Liver (tissue), 9 donors: ENCODE data around the gene ESRRB. TPM values are rescaled to one million over a fixed set of nuclear protein-coding genes. Genes with fewer than 3 reads are reported as not detected.

Experiments used
- DNase-seq: peaks from one replicate; pipeline ENCODE4 v3.0.0-alpha.2; 2017; ENCODE audit warnings: low spot score
- H3K27ac ChIP-seq, 2 donors: one replicate each; pipeline ENCODE4 v1.7.0; 2013; ENCODE audit warnings: inconsistent platforms in 2 of 2, low read length in 2 of 2, control low read depth in 1 of 2, low read depth in 1 of 2, mild to moderate bottlenecking in 1 of 2
- H3K27me3 ChIP-seq, 4 donors: one replicate each; pipeline versions ENCODE4 v1.6.1 to v1.7.0; 2013; ENCODE audit warnings: low read length in 3 of 4, inconsistent platforms in 1 of 4, mild to moderate bottlenecking in 1 of 4, moderate library complexity in 1 of 4; ENCODE audit not compliant: control insufficient read depth in 4 of 4, insufficient read depth in 4 of 4
- H3K36me3 ChIP-seq, 4 donors: one replicate each; pipeline versions ENCODE4 v1.6.1 to v1.7.0; 2013; ENCODE audit warnings: low read length in 3 of 4, mild to moderate bottlenecking in 3 of 4, low read depth in 1 of 4, moderate library complexity in 1 of 4; ENCODE audit not compliant: control insufficient read depth in 4 of 4, insufficient read depth in 3 of 4
- H3K4me1 ChIP-seq, 4 donors: one replicate each; pipeline versions ENCODE4 v1.6.1 to v1.7.0; 2013; ENCODE audit warnings: low read length in 3 of 4, mild to moderate bottlenecking in 3 of 4, moderate library complexity in 1 of 4; ENCODE audit not compliant: control insufficient read depth in 4 of 4, insufficient read depth in 4 of 4
- H3K4me3 ChIP-seq, 3 donors: one replicate each; pipeline versions ENCODE4 v1.6.1 to v1.7.0; 2013; ENCODE audit warnings: low read length in 3 of 3, control low read depth in 1 of 3, low read depth in 1 of 3, mild to moderate bottlenecking in 1 of 3
- H3K9ac ChIP-seq, 2 donors: one replicate each; pipeline ENCODE4 v1.7.0; 2013; ENCODE audit warnings: low read length in 2 of 2, mild to moderate bottlenecking in 2 of 2, moderate library complexity in 2 of 2, control low read depth in 1 of 2, low read depth in 1 of 2
- H3K9me3 ChIP-seq, 4 donors: one replicate each; pipeline versions ENCODE4 v1.6.1 to v1.7.0; 2013; ENCODE audit warnings: low read length in 3 of 4; ENCODE audit not compliant: control insufficient read depth in 4 of 4
- ATF3 ChIP-seq: IDR thresholded peaks from 2 replicates; pipeline ENCODE4 v1.6.1; 2016; ENCODE audit warnings: antibody characterized with exemption
- CTCF ChIP-seq: fragments of 150-350 bp; IDR thresholded peaks from 2 replicates; pipeline ENCODE4 v1.5.1; 2017; ENCODE audit warnings: improper control_type of control experiment, low read depth, low read length; ENCODE audit not compliant: missing input control
- EGR1 ChIP-seq, 2 donors: IDR thresholded peaks; 2 replicates each; pipeline ENCODE4 v1.6.1; 2016 to 2018; ENCODE audit warnings: antibody characterized with exemption in 2 of 2, low read depth in 2 of 2
- FOXA1 ChIP-seq: IDR thresholded peaks from 2 replicates; pipeline ENCODE4 v1.6.1; 2016; ENCODE audit warnings: antibody characterized with exemption
- FOXA2 ChIP-seq: IDR thresholded peaks from 2 replicates; pipeline ENCODE4 v1.6.1; 2016; ENCODE audit warnings: antibody characterized with exemption
- GABPA ChIP-seq, 2 donors: IDR thresholded peaks in 1 of 2; conservative IDR thresholded peaks in 1 of 2; 2 replicates each; pipeline ENCODE4 v1.6.1; 2016; ENCODE audit warnings: antibody characterized with exemption in 2 of 2, mild to moderate bottlenecking in 1 of 2, moderate library complexity in 1 of 2
- HNF4A ChIP-seq, 2 donors: conservative IDR thresholded peaks; 2 replicates each; pipeline ENCODE4 v1.6.1; 2016; ENCODE audit warnings: antibody characterized with exemption in 2 of 2, mild to moderate bottlenecking in 2 of 2
- HNF4G ChIP-seq: IDR thresholded peaks from 2 replicates; pipeline ENCODE4 v1.6.1; 2016; ENCODE audit warnings: antibody characterized with exemption
- JUND ChIP-seq, 2 donors: IDR thresholded peaks; 2 replicates each; pipeline ENCODE4 v1.6.1; 2016; ENCODE audit warnings: antibody characterized with exemption in 2 of 2
- MAX ChIP-seq: IDR thresholded peaks from 2 replicates; pipeline ENCODE4 v1.6.1; 2016; ENCODE audit warnings: antibody characterized with exemption
- NR2F2 ChIP-seq: IDR thresholded peaks from 2 replicates; pipeline ENCODE4 v1.6.1; 2016; ENCODE audit warnings: antibody characterized with exemption
- RAD21 ChIP-seq, 2 donors: IDR thresholded peaks; 2 replicates each; pipeline ENCODE4 v1.6.1; 2016; ENCODE audit warnings: antibody characterized with exemption in 2 of 2, mild to moderate bottlenecking in 2 of 2
- REST ChIP-seq: IDR thresholded peaks from 2 replicates; pipeline ENCODE4 v1.6.1; 2016; ENCODE audit warnings: antibody characterized with exemption, mild to moderate bottlenecking
- RXRA ChIP-seq, 2 donors: IDR thresholded peaks; 2 replicates each; pipeline ENCODE4 v1.6.1; 2017 to 2018; ENCODE audit warnings: antibody characterized with exemption in 2 of 2, mild to moderate bottlenecking in 1 of 2
- SP1 ChIP-seq: IDR thresholded peaks from 2 replicates; pipeline ENCODE4 v1.6.1; 2018; ENCODE audit warnings: antibody characterized with exemption, mild to moderate bottlenecking
- YY1 ChIP-seq: IDR thresholded peaks from 2 replicates; pipeline ENCODE4 v1.6.1; 2016; ENCODE audit warnings: antibody characterized with exemption, mild to moderate bottlenecking
- ZBTB33 ChIP-seq: IDR thresholded peaks from 2 replicates; pipeline ENCODE4 v1.6.1; 2016; ENCODE audit warnings: antibody characterized with exemption
- WGBS: extraction: QIAGEN DNeasy Blood & Tissue Kit; methylation state at CpG from one replicate; pipeline ENCODE4 v1.1.7; 2013; 5-methylcytosine and 5-hydroxymethylcytosine counted together
- polyA plus RNA-seq, 2 donors: library from polyadenylated mRNA; stranded (reverse) in 1 of 2; unstranded in 1 of 2; fragments of 200-250 nt in 1 of 2; fragments of >200 nt in 1 of 2; fragmentation: Nextera tagmentation in 1 of 2; extraction: Ambion mirVana in 1 of 2; gene quantifications; one replicate each; pipeline versions ENCODE4 v1.2.1 to v1.2.3, GENCODE V29; 2013 to 2015
- total RNA-seq, 2 donors: library from RNA; depleted of rRNA; stranded (reverse); fragments of >200 nt; gene quantifications; one replicate each; pipeline ENCODE4 v1.2.3, GENCODE V29; 2014
- donor health status: healthy.
- donor health status: healthy.
- donor health status: healthy.
- donor health status: healthy.
- donor health status: healthy.

ESRRB gene
- total and polyA plus RNA-seq, 4 donors = 0.08 to 0.21 (median 0.11) TPM

GRCh38 chr14:76350671-76351070, 25.3 kb upstream of the ESRRB start:
- no peak overlapping the region for H3K27ac ChIP-seq
- no peak for DNase-seq
- H3K4me3 ChIP-seq = no peak overlapping the region
- no peak overlapping the region for H3K9ac ChIP-seq
- H3K9me3 ChIP-seq = no peaks in the 10 kb centered on the region
- WGBS = 87% methylated on average over 5 of the region's 5 CpGs
- H3K36me3 ChIP-seq = no peaks in the 10 kb centered on the region
- TF ChIP-seq GABPA (IDR thresholded peaks at IDR 0.05 in 1 of 2, conservative IDR thresholded peaks at IDR 0.05 in 1 of 2) (no peak), CTCF (no peak), YY1 (no peak), FOXA1 (no peak), SP1 (no peak), NR2F2 (no peak), RXRA (IDR thresholded peaks at IDR 0.05) (no peak), HNF4A (conservative IDR thresholded peaks at IDR 0.05) (no peak), MAX (no peak), ATF3 (no peak), FOXA2 (no peak), REST (no peak), JUND (IDR thresholded peaks at IDR 0.05) (no peak)
- no peaks in the 10 kb centered on the region for H3K27me3 ChIP-seq
- H3K4me1 ChIP-seq = peaks cover 0 to 6% (median 3%) of the 10 kb centered on the region in 4 donors

- no peak overlapping the region for H3K9ac ChIP-seq
- H3K27ac ChIP-seq = no peak overlapping the region
- H3K27me3 ChIP-seq = peaks cover 0 to 2% (median 0%) of the 10 kb centered on the region in 4 donors
- TF ChIP-seq FOXA2 = no peak
- TF ChIP-seq MAX = no peak
- no peak for TF ChIP-seq ZBTB33
- no peak for TF ChIP-seq FOXA1
- no peak for TF ChIP-seq JUND (IDR thresholded peaks at IDR 0.05)
- TF ChIP-seq RAD21 (IDR thresholded peaks at IDR 0.05) = no peak
- TF ChIP-seq REST = no peak
- no peak for TF ChIP-seq CTCF
- no peak for TF ChIP-seq EGR1 (IDR thresholded peaks at IDR 0.05; ENCODE audit: low read depth in 2 of 2)
- no peak for TF ChIP-seq ATF3
- no peak for TF ChIP-seq HNF4A (conservative IDR thresholded peaks at IDR 0.05)
- no peak for TF ChIP-seq HNF4G
- TF ChIP-seq RXRA (IDR thresholded peaks at IDR 0.05) = no peak
- DNase-seq = no peak
- H3K9me3 ChIP-seq = no peaks in the 10 kb centered on the region
- no peaks in the 10 kb centered on the region for H3K36me3 ChIP-seq
- H3K4me3 ChIP-seq = no peak overlapping the region
- peaks cover 0 to 6% (median 3%) of the 10 kb centered on the region in 4 donors for H3K4me1 ChIP-seq
- 90% methylated on average over 5 of the region's 5 CpGs for WGBS
Observed at GRCh38 chr14:76351941-76352340, 24.0 kb upstream of the ESRRB start.
